Bronchial epithelial cell (primary cell): ENCODE measurements around the gene RND1. TPM values are rescaled to one million over a fixed set of nuclear protein-coding genes. Genes with fewer than 3 reads are reported as not detected.
"Not testable (repeated sequence)": the region's sequence is repeated elsewhere in the genome, so short reads cannot be mapped to it uniquely, and the experiment has no call there.

Experiments used
- DNase-seq: peaks from one replicate; pipeline ENCODE4 v3.0.0-alpha.2; 2010; ENCODE audit warnings: low read depth
- FAIRE-seq: peaks from 2 replicates; lab custom pipeline; 2011; peaks lifted over from hg19 to GRCh38; lab: Jason Lieb, UNC
- H3K27me3 ChIP-seq: 2 replicates; pipeline ENCODE4 v1.5.1; 2011; ENCODE audit warnings: low read length; ENCODE audit not compliant: control insufficient read depth, insufficient read depth
- H3K36me3 ChIP-seq: 2 replicates; pipeline ENCODE4 v1.5.1; 2011; ENCODE audit warnings: low read length; ENCODE audit not compliant: control insufficient read depth, insufficient read depth
- H3K4me3 ChIP-seq: 2 replicates; pipeline ENCODE4 v1.5.1; 2011; ENCODE audit warnings: mild to moderate bottlenecking, low read depth, low read length, control low read depth
- CTCF ChIP-seq: IDR thresholded peaks from 2 replicates; pipeline ENCODE4 v1.5.1; 2011; ENCODE audit warnings: mild to moderate bottlenecking, moderate library complexity, low read length, control low read depth, inconsistent platforms; ENCODE audit not compliant: insufficient read depth, severe bottlenecking
- total RNA-seq: library from RNA; depleted of rRNA; stranded (reverse); fragments of >200 nt; gene quantifications from 2 replicates; pipeline ENCODE4 v1.2.1, GENCODE V29; 2014

RND1 gene
- total RNA-seq, 1 donor from 2014 or later, result 2.9 TPM

- TF ChIP-seq CTCF, result no peak
- Histone ChIP-seq H3K4me3 (no peak overlapping the region), H3K36me3 (peaks cover 4% of the 10 kb centered on the region), H3K27me3 (no peaks in the 10 kb centered on the region)
- DNase-seq (no peak), FAIRE-seq (no peak)
These were observed 7.6 kb downstream of the RND1 start for GRCh38 chr12:48858043-48858442.

GRCh38 chr12:48857278-48857994 is 8.2 kb downstream of the RND1 start:
- TF ChIP-seq CTCF, result no peak
- H3K4me3 ChIP-seq, result no peak overlapping the region
- H3K27me3 ChIP-seq, result no peaks in the 10 kb centered on the region
- peaks cover 4% of the 10 kb centered on the region for H3K36me3 ChIP-seq
- DNase-seq (no peak), FAIRE-seq (no peak)

GRCh38 chr12:48856379-48856778 is 9.3 kb downstream of the RND1 start:
- no peak for DNase-seq
- Histone ChIP-seq H3K27me3 (no peaks in the 10 kb centered on the region), H3K4me3 (no peak overlapping the region), H3K36me3 (peaks cover 4% of the 10 kb centered on the region)
- no peak for FAIRE-seq
- TF ChIP-seq CTCF, result no peak

- H3K4me3 ChIP-seq, FAIRE-seq, DNase-seq: not testable (repeated sequence)
These were observed 10.7 kb downstream of the RND1 start for GRCh38 chr12:48854932-48855331.

GRCh38 chr12:48854488-48854887 is 11.2 kb downstream of the RND1 start:
- TF ChIP-seq CTCF, result no peak
- no peak overlapping the region for H3K4me3 ChIP-seq
- FAIRE-seq (no peak), DNase-seq (no peak)
- H3K36me3 ChIP-seq, result peaks cover 4% of the 10 kb centered on the region
- H3K27me3 ChIP-seq, result no peaks in the 10 kb centered on the region

More at GRCh38 chr12:48854932-48855331, 10.7 kb downstream of the RND1 start:
- not testable (repeated sequence) for H3K36me3 ChIP-seq, H3K27me3 ChIP-seq

GRCh38 chr12:48852734-48853688 is 12.7 kb downstream of the RND1 start:
- peak; percentile 74 for TF ChIP-seq CTCF
- Histone ChIP-seq H3K4me3 (peak overlapping the region; percentile 90), H3K36me3 (peaks cover 3% of the 10 kb centered on the region), H3K27me3 (no peaks in the 10 kb centered on the region)
- FAIRE-seq, result no peak
- DNase-seq, result peak; percentile 82
